SKM-1 (cell line): Measurements from ENCODE around the gene SLC2A13.
A peak's percentile ranks its signal among the peaks of the same experiment; 100 is the strongest.
"Not testable (repeated sequence)": the region's sequence is repeated elsewhere in the genome, so short reads cannot be mapped to it uniquely, and the experiment has no call there.

ENCODE experiments used
- DNase-seq: peaks from one replicate; lab custom pipeline; 2025; ENCODE audit not compliant: unreplicated experiment; lab: John Stamatoyannopoulos, UW

The SLC2A13 gene

GRCh38 chr12:39935839-39936238 lies 170.0 kb downstream of the SLC2A13 start:
- no peak for DNase-seq

GRCh38 chr12:39935275-39935674 lies 170.6 kb downstream of the SLC2A13 start:
- no peak for DNase-seq

DNA sequence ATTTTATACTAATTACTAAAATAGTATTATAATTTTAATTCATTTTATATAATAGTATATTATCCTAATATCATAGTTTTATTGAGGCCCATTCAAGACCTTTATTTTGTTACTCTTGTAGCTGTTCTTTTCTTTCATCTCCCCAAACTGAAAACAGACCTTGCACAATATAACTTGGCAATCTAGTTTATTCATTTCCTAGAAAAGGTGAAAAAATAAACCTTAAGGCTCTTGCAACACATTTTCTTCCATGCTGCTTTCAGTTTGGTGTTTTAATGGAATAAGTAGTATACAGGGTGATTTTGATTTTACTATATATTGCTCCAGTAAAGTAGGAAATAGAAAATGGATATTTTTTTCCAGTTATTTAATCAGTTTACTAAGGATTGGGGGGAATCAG lies 174.0 kb downstream of the SLC2A13 start:
- DNase-seq, result no peak

GRCh38 chr12:39931231-39931630 lies 174.7 kb downstream of the SLC2A13 start:
- DNase-seq, result no peak

- no peak for DNase-seq
These were observed 175.8 kb downstream of the SLC2A13 start for GRCh38 chr12:39930101-39930500.

DNA sequence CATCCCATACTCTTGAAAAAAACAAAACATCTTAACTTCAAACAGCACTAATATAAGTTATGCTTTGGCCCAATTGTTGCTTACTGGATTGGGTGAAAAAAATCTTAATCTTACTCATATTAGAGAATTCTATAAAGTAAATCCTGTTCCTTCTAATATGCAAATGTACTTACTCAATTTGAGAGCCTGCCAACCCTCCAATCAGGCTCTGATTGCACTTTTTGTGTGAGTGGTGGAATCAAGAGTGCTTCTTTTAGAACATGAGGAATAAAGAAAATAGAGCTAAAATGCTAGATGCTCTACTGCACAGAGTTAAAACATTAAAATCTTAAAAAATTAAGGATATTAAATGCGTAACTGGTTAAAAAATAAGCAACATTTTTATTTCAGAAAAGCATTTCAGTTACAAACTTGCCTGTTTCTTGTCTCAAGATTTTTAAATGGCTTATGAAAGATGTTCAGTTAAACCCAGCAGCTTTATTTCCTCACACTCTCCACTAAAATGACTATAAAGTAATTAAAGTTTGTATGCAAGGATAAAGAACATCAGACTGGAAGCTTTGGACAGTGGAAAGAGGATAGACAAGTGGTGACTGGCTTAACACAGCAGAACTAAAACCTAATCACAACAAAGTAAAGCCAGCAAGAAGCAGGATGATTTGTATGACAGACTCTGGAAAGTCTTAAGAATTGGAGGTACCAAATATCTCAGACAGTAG lies 177.5 kb downstream of the SLC2A13 start:
- DNase-seq, result no peak

- no peak for DNase-seq
These were observed 182.5 kb downstream of the SLC2A13 start for GRCh38 chr12:39923364-39923763.

DNA sequence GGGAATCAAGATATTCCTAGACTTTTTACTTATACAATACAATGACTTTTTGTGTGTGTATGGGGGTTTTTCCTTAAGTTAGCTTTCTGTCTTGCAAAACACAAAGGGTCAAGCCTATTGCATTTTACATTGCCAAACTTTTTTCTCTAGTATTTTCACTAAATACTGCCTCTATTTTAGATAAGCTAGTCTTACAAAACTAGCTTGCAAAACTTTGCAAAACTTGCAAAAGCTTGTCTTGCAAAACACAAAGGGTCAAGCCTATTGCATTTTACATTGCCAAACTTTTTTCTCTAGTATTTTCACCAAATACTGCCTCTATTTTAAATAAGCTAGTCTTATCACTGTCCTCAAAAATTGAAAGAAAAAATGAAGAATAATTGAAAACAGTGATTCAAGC lies 183.3 kb downstream of the SLC2A13 start:
- DNase-seq, result peak; percentile 9

- no peak for DNase-seq
These were observed 185.2 kb downstream of the SLC2A13 start for GRCh38 chr12:39920647-39921046.

DNA sequence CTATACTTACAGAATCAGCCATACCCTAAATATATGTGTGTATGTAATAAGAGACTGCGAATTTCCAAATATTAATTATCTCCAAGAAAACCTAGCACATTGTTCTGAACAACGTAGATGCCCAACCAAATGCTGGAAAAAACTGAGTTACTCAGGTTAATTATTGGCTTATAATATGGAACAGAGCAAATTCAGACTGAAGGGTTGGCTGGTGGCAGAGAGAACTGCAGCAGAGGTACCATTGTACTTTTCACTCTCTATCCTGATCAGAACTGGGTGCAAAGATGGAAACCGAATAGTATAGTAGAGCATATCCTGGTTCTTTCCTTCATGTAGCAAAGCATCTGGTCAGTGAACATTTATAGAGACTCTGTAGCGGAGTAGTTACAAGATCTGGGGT lies 185.7 kb downstream of the SLC2A13 start:
- DNase-seq, result no peak

DNA sequence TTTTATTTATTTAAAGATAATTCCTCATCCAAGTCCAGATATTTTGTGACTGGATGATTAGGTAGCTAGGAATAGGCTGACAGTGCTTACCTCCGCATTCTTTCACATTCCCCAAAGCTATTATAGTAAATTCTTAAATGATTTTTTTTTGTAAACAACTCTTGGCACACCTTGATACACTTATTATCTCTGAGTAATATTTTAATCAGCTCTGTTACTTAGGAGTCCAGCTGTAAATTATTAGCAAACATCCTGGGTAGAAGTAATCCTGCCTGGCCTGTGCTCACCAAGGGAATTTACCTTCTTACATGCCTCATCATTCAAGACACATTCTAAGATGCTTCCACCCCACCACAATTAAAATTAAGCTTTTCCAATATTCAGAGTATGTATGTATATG lies 186.1 kb downstream of the SLC2A13 start:
- no peak for DNase-seq

GRCh38 chr12:39915249-39915648 lies 190.6 kb downstream of the SLC2A13 start:
- no peak for DNase-seq

GRCh38 chr12:39912211-39912980 lies 193.5 kb downstream of the SLC2A13 start:
- DNase-seq, result no peak

DNA sequence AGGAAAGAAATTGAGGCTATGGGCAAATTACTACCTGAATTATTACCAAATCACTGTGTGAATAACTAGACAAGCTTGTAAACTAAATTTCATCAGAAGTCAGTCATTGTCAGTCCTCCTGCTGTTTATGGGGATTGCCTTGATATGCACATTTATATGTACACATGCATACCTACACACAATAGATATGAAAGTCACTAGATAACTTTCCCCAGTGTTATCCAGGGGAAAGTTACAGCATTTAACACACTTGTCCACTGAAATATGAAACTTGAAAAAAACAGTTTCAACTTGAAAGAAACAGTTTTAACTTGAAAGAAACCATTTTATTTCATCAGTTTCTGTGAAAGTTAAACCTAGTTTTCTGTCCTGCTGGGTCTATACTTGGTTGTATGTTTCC lies 199.6 kb downstream of the SLC2A13 start:
- no peak for DNase-seq

DNA sequence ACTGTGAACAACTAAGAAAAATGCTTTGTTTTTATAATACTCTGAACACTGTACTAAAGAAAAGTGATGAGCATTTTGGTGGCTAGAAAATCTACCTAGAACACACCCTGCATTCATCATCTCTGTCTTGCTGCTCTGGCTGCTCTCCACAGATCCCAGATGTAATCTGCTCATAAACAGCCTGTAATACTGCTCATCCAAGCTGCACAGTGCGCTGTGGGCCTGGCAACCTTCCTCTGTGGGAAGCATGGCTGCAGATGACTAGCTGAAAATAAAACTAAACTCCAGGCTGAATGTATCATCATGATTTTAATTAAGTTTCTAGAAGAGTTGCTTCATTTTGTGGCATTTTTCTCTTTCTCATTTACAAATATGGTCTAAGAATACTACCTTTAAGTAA lies 200.7 kb downstream of the SLC2A13 start:
- DNase-seq, result no peak

DNA sequence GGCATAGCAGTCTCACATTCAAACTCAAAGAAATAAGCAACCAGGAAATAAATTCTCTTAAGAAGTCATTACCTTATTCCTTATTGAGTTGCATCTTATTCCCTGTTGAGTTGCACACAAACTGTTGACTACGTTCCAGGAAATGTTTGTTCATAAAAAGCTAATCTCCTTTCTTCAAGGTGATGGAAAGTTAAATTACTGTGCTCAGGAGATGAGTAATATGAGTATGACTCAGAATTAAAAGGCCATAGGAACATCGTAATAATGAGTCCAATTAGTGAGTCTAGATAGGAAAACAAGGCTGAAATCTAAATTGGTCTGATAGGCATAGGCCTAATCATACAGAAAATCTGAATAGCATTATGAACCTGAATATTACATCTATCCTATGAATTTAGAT lies 203.1 kb downstream of the SLC2A13 start:
- DNase-seq, result no peak

DNA sequence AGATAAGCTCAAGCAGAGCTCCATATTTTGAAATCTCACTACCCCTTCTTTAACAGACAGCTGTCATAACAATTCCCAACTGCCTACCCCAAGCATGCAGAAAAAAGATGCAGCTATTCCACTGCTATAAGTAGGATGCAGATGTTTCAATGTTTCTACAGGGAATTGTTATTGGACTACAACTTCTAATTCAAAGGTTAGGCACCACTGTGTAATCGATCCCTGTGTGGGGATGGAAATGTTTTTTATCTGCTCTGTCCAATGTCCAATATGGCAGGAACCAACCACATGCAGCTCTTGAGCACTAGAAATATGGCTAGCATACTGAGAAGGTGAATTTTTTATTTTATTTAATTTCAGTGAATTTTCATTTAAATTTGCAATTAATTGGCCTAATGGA lies 208.6 kb downstream of the SLC2A13 start:
- no peak for DNase-seq

- DNase-seq, result not testable (repeated sequence)
These were observed 212.5 kb downstream of the SLC2A13 start for GRCh38 chr12:39893388-39893787.

DNA sequence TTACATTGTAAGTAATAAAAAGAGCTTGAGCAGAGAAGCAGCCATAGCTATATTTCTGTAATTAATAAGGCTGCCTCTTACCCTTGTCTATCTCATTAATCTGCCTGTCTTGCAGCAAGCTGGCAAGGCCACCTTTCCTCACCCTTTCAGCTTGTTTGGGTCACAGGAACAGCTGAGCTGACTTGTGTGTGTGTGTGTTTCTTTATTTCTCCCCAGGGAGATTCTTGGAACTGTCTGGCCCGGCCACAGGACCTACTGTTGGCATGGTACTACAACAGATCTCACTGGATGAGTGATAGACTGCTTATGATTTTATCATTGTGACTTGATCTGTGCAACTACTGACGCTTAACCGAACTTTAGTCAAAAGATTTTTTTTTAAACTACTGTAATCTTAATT lies 213.7 kb downstream of the SLC2A13 start:
- DNase-seq, result no peak

DNA sequence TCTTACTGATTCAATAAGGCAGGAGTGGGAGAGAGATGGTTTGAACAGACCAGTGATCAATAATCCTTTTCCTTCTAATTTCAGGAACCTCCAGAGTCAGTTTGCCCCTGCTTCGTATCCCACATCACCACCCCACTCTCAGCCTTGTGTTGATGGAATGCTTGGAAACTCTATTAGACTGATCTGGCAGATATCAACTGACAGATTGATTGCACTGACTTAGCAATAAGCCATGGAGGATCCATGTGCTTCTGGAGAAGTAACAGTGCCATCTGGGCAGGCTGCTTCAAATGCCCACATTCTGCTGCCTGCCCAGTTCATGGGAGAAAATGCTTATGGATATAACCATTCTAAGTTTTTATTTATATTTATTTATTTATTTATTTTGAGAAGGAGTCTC lies 218.0 kb downstream of the SLC2A13 start:
- no peak for DNase-seq

DNA sequence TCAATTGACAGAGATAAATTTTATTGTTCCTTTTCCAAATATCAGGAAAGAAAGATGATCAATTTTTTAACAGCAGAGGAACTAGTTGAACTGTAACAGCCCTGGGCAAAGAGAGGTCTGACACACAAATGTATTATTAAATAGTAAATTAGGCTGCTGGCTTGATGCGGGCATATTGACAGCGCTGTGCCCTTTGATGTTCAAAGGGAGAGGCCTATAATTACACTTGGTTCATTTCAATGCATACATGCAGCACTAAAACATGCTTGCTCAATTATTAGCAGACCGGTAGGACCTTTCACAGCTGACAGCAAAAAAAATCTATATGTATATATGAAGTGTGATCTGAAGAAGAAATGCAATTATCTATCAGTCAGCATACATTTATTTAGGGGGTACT lies 219.8 kb downstream of the SLC2A13 start:
- no peak for DNase-seq

DNA sequence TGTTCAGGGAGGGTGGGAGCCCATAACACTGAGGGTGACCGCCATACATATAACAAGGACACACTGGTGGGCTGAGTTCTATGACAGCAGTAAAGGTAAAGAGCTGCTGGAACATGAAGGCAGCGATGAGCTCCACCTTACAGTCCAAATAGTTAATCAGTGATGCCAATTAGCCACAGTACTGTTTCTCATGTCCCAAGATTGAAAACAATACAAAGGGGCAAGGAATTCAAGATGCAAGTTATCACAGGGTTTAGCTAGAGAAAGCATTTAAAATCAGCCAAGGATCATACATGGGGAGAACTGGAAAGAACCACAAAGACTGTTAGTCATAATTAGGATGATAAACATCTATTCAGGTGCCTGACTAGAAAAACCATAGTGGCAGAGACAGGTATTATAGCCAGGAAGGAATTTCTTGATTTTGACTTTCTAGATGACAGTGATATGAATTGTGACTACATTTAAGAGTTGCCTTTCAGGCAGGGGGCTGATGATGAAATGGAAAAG lies 221.2 kb downstream of the SLC2A13 start:
- no peak for DNase-seq
